ENCODE results near the gene PAK4. TPM values are rescaled to one million over a fixed set of nuclear protein-coding genes. Genes with fewer than 3 reads are reported as not detected.

The PAK4 gene
- total and polyA plus RNA-seq, 10 of the 15 experiments (the other 5 are each of a cell fraction or from before 2014, with no cell fraction given) = 0.08 to 19.3 (median 5.9) TPM

DNA sequence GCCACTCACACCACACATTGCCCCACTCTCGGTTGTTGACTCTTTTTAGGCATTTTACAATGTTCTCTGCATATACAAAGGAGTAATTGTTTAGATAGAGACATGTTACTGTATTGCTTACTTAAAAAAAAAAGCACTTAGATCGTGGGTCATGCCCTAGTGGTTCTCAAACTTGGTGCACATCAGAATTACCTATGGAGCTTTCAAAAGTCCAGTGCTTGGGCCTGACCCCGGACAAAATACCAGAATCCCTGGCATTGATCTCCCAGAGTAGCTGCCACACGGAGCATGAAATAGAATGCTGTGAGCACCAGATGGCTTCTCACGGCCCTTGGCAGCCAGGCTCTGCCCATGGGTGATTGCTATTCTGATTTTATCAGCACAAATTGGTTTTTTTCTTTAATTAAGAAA, 21.4 kb upstream of the PAK4 start (continued):
- TF ChIP-seq FOS (IDR thresholded peaks at IDR 0.05; ENCODE audit: borderline replicate concordance, extremely low read depth, insufficient read length) (no peak), SMC3 (IDR thresholded peaks at IDR 0.05; ENCODE audit: borderline replicate concordance, low read length) (no peak), EZH2 (IDR thresholded peaks at IDR 0.05; ENCODE audit: borderline replicate concordance, control insufficient read depth, low read depth, low read length) (no peak), PAX5 (IDR thresholded peaks at IDR 0.05; ENCODE audit: borderline replicate concordance, low read depth, low read length) (no peak)
- TF ChIP-seq, protein P1, sequence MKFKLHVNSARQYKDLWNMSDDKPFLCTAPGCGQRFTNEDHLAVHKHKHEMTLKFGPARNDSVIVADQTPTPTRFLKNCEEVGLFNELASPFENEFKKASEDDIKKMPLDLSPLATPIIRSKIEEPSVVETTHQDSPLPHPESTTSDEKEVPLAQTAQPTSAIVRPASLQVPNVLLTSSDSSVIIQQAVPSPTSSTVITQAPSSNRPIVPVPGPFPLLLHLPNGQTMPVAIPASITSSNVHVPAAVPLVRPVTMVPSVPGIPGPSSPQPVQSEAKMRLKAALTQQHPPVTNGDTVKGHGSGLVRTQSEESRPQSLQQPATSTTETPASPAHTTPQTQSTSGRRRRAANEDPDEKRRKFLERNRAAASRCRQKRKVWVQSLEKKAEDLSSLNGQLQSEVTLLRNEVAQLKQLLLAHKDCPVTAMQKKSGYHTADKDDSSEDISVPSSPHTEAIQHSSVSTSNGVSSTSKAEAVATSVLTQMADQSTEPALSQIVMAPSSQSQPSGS (IDR thresholded peaks at IDR 0.05; ENCODE audit: low read length) = no peak

DNA sequence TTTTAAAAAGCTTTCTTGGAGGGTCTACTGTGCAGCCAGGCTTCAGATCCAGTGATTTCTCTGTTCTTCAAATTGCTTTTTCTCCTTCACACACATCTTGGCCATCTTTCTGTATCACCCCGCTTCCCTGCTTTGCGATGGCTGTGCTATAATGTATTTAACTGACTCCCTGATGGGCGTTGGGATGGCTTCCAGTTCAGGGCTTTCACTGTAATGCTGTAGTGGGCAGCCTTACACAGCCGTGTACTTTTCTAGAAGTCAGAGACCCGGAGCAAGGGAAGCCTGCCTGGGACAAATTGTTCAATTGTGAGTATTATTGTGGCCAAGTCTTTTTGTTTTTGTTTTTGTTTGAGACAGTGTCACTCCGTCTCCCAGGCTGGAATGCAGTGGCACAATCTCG, 19.4 kb upstream of the PAK4 start:
- ChIA-PET CTCF (no interaction called here), SMC1A (ENCODE audit: uncharacterized antibody, unreplicated experiment) (no interaction called here), RAD21 (ENCODE audit: unreplicated experiment) (no interaction called here), POLR2A (no interaction called here)
- Histone ChIP-seq H3K36me3 (ENCODE audit: control insufficient read depth in 2 of 2, insufficient read depth in 2 of 2, low read length in 1 of 2) (no peaks in the 10 kb centered on the region), H2AFZ (ENCODE audit: control insufficient read depth, low read depth, low read length) (no peak overlapping the region), H3K27ac (ENCODE audit: control insufficient read depth, insufficient read depth) (no peak overlapping the region), H4K20me1 (ENCODE audit: control insufficient read depth, insufficient read depth) (no peaks in the 10 kb centered on the region), H3K4me2 (ENCODE audit: control insufficient read depth, insufficient read depth) (no peak overlapping the region), H3K4me1 (ENCODE audit: control insufficient read depth, insufficient read depth, low read length) (no peaks in the 10 kb centered on the region), H3K9me3 (replicated peaks; ENCODE audit: control insufficient read depth, insufficient read depth, low read length) (no peaks in the 10 kb centered on the region), H3K79me2 (ENCODE audit: control insufficient read depth, insufficient read depth, low read length) (no peaks in the 10 kb centered on the region), H3K27me3 (replicated peaks in 1 of 2; ENCODE audit: control insufficient read depth in 2 of 2, insufficient read depth in 2 of 2, low read length in 1 of 2) (no peaks in the 10 kb centered on the region; a peak in 1 of 4 replicates), H3K4me3 (no peak overlapping the region), H3K9ac (ENCODE audit: control insufficient read depth, insufficient read depth, low read length) (no peak overlapping the region)
- no peak for ATAC-seq
- TF ChIP-seq, protein P2, sequence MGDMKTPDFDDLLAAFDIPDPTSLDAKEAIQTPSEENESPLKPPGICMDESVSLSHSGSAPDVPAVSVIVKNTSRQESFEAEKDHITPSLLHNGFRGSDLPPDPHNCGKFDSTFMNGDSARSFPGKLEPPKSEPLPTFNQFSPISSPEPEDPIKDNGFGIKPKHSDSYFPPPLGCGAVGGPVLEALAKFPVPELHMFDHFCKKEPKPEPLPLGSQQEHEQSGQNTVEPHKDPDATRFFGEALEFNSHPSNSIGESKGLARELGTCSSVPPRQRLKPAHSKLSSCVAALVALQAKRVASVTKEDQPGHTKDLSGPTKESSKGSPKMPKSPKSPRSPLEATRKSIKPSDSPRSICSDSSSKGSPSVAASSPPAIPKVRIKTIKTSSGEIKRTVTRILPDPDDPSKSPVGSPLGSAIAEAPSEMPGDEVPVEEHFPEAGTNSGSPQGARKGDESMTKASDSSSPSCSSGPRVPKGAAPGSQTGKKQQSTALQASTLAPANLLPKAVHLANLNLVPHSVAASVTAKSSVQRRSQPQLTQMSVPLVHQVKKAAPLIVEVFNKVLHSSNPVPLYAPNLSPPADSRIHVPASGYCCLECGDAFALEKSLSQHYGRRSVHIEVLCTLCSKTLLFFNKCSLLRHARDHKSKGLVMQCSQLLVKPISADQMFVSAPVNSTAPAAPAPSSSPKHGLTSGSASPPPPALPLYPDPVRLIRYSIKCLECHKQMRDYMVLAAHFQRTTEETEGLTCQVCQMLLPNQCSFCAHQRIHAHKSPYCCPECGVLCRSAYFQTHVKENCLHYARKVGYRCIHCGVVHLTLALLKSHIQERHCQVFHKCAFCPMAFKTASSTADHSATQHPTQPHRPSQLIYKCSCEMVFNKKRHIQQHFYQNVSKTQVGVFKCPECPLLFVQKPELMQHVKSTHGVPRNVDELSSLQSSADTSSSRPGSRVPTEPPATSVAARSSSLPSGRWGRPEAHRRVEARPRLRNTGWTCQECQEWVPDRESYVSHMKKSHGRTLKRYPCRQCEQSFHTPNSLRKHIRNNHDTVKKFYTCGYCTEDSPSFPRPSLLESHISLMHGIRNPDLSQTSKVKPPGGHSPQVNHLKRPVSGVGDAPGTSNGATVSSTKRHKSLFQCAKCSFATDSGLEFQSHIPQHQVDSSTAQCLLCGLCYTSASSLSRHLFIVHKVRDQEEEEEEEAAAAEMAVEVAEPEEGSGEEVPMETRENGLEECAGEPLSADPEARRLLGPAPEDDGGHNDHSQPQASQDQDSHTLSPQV (IDR thresholded peaks at IDR 0.05) = no peak
- TF ChIP-seq BMI1 (IDR thresholded peaks at IDR 0.05; ENCODE audit: borderline replicate concordance) (no peak), RAD51 (IDR thresholded peaks at IDR 0.05) (no peak), KDM1A (IDR thresholded peaks at IDR 0.05; ENCODE audit: borderline replicate concordance) (no peak), ZNF217 (IDR thresholded peaks at IDR 0.05) (no peak), SMAD5 (IDR thresholded peaks at IDR 0.05; ENCODE audit: low read depth) (no peak)
- TF ChIP-seq, protein P3, sequence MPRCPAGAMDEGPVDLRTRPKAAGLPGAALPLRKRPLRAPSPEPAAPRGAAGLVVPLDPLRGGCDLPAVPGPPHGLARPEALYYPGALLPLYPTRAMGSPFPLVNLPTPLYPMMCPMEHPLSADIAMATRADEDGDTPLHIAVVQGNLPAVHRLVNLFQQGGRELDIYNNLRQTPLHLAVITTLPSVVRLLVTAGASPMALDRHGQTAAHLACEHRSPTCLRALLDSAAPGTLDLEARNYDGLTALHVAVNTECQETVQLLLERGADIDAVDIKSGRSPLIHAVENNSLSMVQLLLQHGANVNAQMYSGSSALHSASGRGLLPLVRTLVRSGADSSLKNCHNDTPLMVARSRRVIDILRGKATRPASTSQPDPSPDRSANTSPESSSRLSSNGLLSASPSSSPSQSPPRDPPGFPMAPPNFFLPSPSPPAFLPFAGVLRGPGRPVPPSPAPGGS (IDR thresholded peaks at IDR 0.05; ENCODE audit: borderline replicate concordance, insufficient read depth, low read depth, low read length, poor library complexity, severe bottlenecking) = no peak
- TF ChIP-seq, protein P4, sequence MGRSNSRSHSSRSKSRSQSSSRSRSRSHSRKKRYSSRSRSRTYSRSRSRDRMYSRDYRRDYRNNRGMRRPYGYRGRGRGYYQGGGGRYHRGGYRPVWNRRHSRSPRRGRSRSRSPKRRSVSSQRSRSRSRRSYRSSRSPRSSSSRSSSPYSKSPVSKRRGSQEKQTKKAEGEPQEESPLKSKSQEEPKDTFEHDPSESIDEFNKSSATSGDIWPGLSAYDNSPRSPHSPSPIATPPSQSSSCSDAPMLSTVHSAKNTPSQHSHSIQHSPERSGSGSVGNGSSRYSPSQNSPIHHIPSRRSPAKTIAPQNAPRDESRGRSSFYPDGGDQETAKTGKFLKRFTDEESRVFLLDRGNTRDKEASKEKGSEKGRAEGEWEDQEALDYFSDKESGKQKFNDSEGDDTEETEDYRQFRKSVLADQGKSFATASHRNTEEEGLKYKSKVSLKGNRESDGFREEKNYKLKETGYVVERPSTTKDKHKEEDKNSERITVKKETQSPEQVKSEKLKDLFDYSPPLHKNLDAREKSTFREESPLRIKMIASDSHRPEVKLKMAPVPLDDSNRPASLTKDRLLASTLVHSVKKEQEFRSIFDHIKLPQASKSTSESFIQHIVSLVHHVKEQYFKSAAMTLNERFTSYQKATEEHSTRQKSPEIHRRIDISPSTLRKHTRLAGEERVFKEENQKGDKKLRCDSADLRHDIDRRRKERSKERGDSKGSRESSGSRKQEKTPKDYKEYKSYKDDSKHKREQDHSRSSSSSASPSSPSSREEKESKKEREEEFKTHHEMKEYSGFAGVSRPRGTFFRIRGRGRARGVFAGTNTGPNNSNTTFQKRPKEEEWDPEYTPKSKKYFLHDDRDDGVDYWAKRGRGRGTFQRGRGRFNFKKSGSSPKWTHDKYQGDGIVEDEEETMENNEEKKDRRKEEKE (IDR thresholded peaks at IDR 0.05) = no peak
- intact Hi-C loops (cut with micrococcal nuclease; ENCODE audit: unreplicated experiment) (no loop called here), in situ Hi-C loops (cut with MboI) (no loop called here)
- WGBS (ENCODE audit: insufficient coverage, insufficient replicate concordance, low lambda C conversion rate, missing lambda C conversion rate) = 34% methylated on average over 7 of the region's 7 CpGs
- FAIRE-seq = no peak
- no TSS peak for BruUV-seq (replicated peaks)
- no peak for DNase-seq (ENCODE audit: low read depth, low spot score)
